GM12872 (cell line): ENCODE measurements around the gene RAET1G.

Experiments
- TF ChIP-seq, protein P1 (sequence below): IDR thresholded peaks from 3 replicates; pipeline ENCODE4 v1.5.1; 2011; ENCODE audit warnings: low read depth, mild to moderate bottlenecking, low read length, moderate library complexity; ENCODE audit not compliant: insufficient read depth

RAET1G gene

DNA sequence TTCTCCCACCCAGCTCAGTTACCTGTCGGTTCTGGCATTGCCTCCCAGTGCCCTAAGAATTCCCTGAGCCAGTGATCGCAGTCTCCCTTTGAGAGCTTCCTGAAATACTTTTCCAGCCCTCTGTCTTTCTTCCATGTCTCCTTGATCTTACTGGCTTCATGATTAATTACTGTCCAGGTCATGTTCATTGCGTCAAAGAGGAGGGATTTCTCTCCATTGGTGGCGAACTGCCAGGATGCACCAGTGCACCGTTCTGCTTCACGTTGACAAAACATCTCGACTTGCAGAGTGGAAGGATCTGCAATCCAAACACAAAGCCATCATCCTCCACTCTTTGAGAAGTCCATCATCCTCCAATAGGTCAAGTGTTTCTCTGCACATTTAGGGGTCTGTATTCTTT, 33.6 kb downstream of the RAET1G start:
- TF ChIP-seq, protein P1, sequence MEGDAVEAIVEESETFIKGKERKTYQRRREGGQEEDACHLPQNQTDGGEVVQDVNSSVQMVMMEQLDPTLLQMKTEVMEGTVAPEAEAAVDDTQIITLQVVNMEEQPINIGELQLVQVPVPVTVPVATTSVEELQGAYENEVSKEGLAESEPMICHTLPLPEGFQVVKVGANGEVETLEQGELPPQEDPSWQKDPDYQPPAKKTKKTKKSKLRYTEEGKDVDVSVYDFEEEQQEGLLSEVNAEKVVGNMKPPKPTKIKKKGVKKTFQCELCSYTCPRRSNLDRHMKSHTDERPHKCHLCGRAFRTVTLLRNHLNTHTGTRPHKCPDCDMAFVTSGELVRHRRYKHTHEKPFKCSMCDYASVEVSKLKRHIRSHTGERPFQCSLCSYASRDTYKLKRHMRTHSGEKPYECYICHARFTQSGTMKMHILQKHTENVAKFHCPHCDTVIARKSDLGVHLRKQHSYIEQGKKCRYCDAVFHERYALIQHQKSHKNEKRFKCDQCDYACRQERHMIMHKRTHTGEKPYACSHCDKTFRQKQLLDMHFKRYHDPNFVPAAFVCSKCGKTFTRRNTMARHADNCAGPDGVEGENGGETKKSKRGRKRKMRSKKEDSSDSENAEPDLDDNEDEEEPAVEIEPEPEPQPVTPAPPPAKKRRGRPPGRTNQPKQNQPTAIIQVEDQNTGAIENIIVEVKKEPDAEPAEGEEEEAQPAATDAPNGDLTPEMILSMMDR, result no peak

DNA sequence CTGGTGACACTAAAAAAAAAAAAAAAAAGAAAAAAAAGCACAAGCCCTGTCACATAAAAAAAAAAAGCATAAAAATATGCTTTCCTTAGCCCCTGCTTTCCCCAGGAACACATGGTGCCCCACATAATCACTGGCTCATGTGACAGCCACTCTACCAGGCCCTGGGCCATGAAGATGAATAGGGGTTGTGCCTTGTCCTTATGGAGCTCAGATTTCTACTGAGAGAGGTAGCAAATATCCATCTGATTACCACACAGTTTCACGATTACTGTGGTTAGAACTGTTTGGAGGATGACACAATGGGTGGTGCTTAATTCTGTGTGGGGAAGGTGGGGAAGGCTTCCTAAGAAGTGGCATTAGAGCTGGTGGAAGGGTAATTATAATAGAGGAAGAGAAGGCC, 34.3 kb downstream of the RAET1G start:
- TF ChIP-seq, protein P1, result no peak

DNA sequence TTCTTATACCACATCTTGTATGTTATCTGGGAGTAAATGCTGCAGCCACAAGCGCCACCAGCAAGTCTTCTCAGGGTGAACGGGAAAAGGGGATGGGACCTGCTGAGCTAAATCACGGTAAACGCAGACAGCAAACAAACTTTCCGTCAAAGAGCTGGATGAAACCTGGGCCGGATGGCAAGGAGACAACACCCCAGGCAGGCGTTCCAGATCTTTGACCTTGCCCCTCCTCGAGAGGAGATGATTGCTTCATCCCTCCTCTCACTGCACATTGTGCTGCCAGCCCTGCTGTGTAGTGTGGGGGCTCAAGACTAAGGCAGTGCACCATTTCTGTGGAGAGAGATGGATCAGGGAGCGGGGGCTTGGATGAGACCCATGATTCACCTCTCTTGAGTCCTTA, 34.8 kb downstream of the RAET1G start:
- TF ChIP-seq, protein P1, result no peak

DNA sequence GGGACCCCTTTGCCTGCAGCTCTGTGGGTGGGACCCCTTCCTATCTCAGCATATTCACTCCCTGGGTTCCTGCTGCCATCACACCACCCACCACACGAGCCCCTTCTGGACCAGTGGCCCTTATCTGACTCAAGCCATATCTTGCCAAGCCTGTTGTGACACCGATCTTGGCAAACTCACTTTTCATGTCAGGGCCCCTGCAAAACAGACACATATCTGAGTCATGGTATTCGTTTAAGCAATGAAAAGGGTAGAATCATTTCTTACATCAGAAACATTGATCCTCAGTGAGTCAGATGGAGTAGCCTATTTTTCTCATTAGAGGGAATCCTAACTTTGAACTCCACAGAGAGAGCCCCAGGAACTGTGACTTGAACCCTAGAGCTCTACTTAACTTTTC, 35.6 kb downstream of the RAET1G start:
- TF ChIP-seq, protein P1, result no peak

DNA sequence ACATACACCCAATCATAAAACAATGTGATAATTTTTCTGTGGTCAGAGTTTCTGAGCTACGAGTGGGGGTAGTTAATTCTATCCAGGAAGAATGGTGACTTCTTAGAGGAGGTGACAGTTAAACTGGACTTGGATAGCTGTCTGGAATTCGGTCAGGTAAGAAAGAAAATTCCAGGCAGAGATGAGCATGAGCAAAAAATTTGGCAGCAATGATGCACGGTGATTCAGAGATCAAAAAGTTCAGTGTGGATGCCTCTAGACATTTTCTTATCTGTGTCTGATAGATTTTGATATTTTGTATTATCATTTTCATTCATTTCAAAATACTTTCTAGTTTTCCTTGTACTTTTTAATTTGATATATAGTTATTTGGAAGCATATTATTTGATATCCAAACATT, 37.0 kb downstream of the RAET1G start:
- TF ChIP-seq, protein P1, result no peak

DNA sequence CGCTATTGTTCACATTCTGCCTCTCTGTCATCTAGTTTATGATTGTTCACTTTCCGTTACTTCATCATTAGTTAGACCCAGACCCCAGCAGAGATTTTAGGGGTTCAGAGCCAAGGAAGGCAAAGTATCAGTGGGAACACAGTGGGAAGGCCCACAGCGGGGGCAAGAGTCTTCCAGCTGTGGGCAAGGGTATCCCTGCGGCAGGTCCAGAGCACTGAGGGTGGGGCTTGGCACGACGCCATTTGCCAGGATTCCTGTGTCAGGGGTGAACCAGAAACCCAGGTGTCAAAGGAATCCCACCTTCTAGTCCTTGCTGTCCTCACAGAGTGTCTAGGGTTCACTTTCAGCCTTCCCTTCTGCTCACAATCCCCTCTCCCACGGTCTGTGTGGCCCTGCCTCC, 38.3 kb downstream of the RAET1G start:
- TF ChIP-seq, protein P1, result no peak

DNA sequence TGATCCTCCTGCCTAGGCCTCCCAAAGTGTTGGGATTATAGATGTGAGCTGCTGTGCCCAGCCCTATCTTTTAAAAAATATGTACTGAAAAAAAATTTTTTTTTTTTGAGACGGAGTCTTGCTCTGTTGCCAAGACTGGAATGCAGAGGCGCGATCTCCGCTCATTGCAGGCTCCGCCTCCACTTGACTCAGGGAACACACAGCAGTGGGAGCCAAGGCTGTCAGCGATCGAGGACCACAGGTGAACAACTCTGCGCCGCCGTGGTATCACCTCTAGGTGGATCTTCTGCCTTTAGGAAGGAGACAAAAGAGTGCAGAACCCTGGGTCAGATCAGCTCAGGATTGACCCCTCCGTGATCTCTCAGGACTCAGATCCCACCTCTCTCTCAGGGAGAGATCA, 38.7 kb downstream of the RAET1G start:
- TF ChIP-seq, protein P1, result no peak

DNA sequence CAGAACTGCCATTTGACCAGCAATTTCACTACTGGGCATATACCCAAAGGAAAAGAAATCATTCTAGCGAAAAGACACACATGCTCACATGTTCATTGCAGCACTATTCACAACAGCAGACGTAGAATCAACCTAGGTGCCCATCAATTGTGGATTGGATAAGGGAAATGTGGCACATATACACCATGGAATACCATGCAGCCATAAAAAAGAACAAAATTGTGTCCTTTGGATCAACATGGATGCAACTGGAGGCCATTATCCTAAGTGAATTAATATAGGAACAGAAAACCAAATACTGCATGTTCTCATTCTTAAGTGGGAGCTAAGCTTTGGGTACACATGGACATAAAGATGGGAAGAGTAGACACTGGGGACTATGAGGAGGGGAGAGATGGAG, 41.1 kb downstream of the RAET1G start:
- TF ChIP-seq, protein P1, result no peak
